GM23338 (cell line): Measurements from ENCODE around the gene SMIM22.

Experiments
- CREB1 ChIP-seq: fragments of 250-450 bp; sonication (Bioruptor Pico); IDR thresholded peaks from 2 replicates; pipeline ENCODE4 v1.5.0; 2020; ENCODE audit warnings: low read depth, mild to moderate bottlenecking, moderate library complexity
- CTCF ChIP-seq, 2 experiments: fragments of 200-600 bp in 1 of 2; sonication (generic) in 1 of 2; conservative IDR thresholded peaks; 2 replicates each; pipeline versions ENCODE4 v1.5.1 to v1.6.1; 2016 to 2017; ENCODE audit warnings: antibody characterized with exemption in 2 of 2, low read depth in 2 of 2, mild to moderate bottlenecking in 2 of 2, moderate library complexity in 1 of 2
- ETS1 ChIP-seq: IDR thresholded peaks from 2 replicates; pipeline ENCODE4 v1.6.1; 2016; ENCODE audit warnings: antibody characterized with exemption
- EZH2 ChIP-seq: fragments of 200-600 bp; sonication (generic); IDR thresholded peaks from one replicate; pipeline ENCODE4 v1.8.0; 2017; ENCODE audit warnings: antibody characterized with exemption, mild to moderate bottlenecking, low read depth; ENCODE audit not compliant: unreplicated experiment
- EZH2phosphoT487 ChIP-seq: fragments of 200-600 bp; sonication (generic); IDR thresholded peaks from one replicate; pipeline ENCODE4 v1.8.1; 2018; ENCODE audit warnings: antibody characterized with exemption; ENCODE audit not compliant: unreplicated experiment
- JUNB ChIP-seq: IDR thresholded peaks from one replicate; pipeline ENCODE4 v1.6.1; 2016; ENCODE audit warnings: antibody characterized with exemption; ENCODE audit not compliant: unreplicated experiment
- POLR2AphosphoS5 ChIP-seq: IDR thresholded peaks from 2 replicates; pipeline ENCODE4 v1.6.1; 2016; ENCODE audit warnings: antibody characterized with exemption, low read depth
- REST ChIP-seq: IDR thresholded peaks from one replicate; pipeline ENCODE4 v1.6.1; 2018; ENCODE audit warnings: antibody characterized with exemption; ENCODE audit not compliant: unreplicated experiment
- STAT1 ChIP-seq: IDR thresholded peaks from one replicate; pipeline ENCODE4 v1.6.1; 2016; ENCODE audit warnings: antibody characterized with exemption; ENCODE audit not compliant: unreplicated experiment
- ZNF331 ChIP-seq: fragments of 250-450 bp; sonication (Bioruptor Pico); IDR thresholded peaks from 2 replicates; pipeline ENCODE4 v1.5.0; 2020; ENCODE audit warnings: low read depth, mild to moderate bottlenecking, moderate library complexity

- TF ChIP-seq CTCF (conservative IDR thresholded peaks at IDR 0.05; ENCODE audit: low read depth in 2 of 2) (no peak), REST (no peak), EZH2 (no peak), POLR2AphosphoS5 (no peak), EZH2phosphoT487 (no peak), ETS1 (no peak), JUNB (no peak), CREB1 (CRISPR knock-in tag) (no peak), ZNF331 (CRISPR knock-in tag) (no peak), STAT1 (no peak)
Measured at GRCh38 chr16:4798456-4798855, 3.3 kb downstream of the SMIM22 start.
